ENCODE results near the gene RASL12. TPM values are rescaled to one million over a fixed set of nuclear protein-coding genes. Genes with fewer than 3 reads are reported as not detected.

Gene RASL12
- total and polyA plus RNA-seq, 7 donors, result 1.8 to 102 (median 29.1) TPM

DNA sequence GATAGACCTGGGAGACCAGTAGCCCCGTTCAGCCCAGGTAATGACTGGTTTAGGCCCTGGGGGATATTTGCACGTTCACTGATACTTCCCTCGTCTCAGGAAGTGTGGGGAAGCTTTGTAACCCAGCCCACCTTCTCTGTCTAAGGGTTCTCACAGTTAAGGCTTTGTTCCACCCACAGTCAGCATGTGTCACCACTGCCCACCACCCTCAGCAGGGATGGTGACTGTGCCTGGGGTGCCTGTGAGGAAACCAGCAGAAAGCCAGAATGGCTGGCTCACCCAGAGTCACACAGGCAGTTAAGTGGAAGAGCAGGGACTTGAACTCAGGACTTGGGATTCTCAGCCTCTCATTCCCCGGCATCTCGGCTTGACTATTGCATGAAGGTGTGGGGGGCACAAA is 14.0 kb upstream of the RASL12 start:
- no peak for TF ChIP-seq POLR2A (IDR thresholded peaks at IDR 0.05)
- TF ChIP-seq EP300 (IDR thresholded peaks at IDR 0.05), result no peak
- no peak for TF ChIP-seq POLR2AphosphoS5 (IDR thresholded peaks at IDR 0.05)
- no peak for DNase-seq
- no peak overlapping the region for H3K4me3 ChIP-seq
- no peaks in the 10 kb centered on the region for H3K9me3 ChIP-seq
- peak overlapping the region; percentile 10 to 95 (median 64) for H3K27ac ChIP-seq
- H3K27me3 ChIP-seq, result peaks cover 0 to 7% (median 0%) of the 10 kb centered on the region in 3 donors
- WGBS, 2 donors, result 84 to 87% methylated on average over 5 of the region's 5 CpGs
- intact Hi-C loops (cut with DNase I), result loop anchor here (2.0 kb wide), 2 partner anchors 15 to 49 kb away; no protein-coding TSS in a partner anchor
- H3K4me1 ChIP-seq, result peaks cover 0 to 68% (median 65%) of the 10 kb centered on the region in 4 donors
- no peaks in the 10 kb centered on the region for H3K36me3 ChIP-seq

DNA sequence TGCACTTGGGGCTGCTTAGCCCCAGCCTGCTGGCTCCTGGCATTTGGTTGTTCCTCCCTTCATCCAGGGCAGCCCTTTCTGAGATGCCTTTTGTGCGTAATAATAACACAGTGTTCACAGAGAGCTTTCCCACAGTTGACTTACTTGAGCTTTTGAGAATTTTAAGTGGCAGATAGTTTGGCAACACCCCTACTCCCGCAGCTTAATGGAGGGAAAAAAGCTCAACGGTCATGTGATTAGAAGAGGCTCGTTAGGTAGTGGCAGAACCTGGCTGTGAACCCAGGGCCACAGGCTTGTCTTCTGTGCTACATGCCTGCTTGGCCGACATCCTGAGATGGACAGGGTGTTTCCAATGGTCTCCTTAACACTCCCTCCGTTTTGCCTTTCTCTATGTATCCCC is 13.5 kb upstream of the RASL12 start:
- TF ChIP-seq EP300 (IDR thresholded peaks at IDR 0.05) (no peak), POLR2A (IDR thresholded peaks at IDR 0.05) (no peak), POLR2AphosphoS5 (IDR thresholded peaks at IDR 0.05) (no peak)
- TF ChIP-seq, protein P1, sequence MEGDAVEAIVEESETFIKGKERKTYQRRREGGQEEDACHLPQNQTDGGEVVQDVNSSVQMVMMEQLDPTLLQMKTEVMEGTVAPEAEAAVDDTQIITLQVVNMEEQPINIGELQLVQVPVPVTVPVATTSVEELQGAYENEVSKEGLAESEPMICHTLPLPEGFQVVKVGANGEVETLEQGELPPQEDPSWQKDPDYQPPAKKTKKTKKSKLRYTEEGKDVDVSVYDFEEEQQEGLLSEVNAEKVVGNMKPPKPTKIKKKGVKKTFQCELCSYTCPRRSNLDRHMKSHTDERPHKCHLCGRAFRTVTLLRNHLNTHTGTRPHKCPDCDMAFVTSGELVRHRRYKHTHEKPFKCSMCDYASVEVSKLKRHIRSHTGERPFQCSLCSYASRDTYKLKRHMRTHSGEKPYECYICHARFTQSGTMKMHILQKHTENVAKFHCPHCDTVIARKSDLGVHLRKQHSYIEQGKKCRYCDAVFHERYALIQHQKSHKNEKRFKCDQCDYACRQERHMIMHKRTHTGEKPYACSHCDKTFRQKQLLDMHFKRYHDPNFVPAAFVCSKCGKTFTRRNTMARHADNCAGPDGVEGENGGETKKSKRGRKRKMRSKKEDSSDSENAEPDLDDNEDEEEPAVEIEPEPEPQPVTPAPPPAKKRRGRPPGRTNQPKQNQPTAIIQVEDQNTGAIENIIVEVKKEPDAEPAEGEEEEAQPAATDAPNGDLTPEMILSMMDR (IDR thresholded peaks at IDR 0.05), result no peak

DNA sequence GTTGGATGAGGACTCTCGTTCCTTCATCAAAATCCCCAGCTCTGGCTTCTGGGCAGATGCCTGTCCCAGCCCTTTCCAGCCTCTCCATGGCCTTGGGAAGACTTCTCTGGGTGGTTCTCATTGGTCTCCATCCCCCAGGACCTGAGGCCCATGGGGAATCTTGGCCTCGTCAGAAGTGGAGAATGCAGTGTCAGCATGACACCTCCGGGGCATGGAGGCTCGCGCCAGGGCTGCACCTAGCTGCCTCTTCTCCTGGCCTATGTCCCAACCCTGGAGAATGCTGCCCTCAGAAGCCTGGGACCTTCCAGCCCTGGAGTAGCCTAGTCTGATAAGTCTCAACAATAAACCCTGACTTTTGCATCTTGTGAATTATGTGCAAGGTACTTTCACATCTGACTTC is 11.8 kb upstream of the RASL12 start:
- H3K27ac ChIP-seq, result no peak overlapping the region
- H3K4me1 ChIP-seq, result peaks cover 0 to 53% (median 50%) of the 10 kb centered on the region in 4 donors
- H3K27me3 ChIP-seq, result peaks cover 0 to 7% (median 0%) of the 10 kb centered on the region in 3 donors
- WGBS, 2 donors, result 91 to 92% methylated on average over 5 of the region's 5 CpGs
- TF ChIP-seq, protein P1 (IDR thresholded peaks at IDR 0.05), result no peak
- TF ChIP-seq POLR2AphosphoS5 (IDR thresholded peaks at IDR 0.05) (no peak), EP300 (IDR thresholded peaks at IDR 0.05) (no peak), POLR2A (IDR thresholded peaks at IDR 0.05) (no peak)
- H3K36me3 ChIP-seq, result no peaks in the 10 kb centered on the region
- H3K4me3 ChIP-seq, result no peak overlapping the region
- no peak for DNase-seq
- no peaks in the 10 kb centered on the region for H3K9me3 ChIP-seq
- intact Hi-C loops (cut with DNase I), result no loop called here

More for the DNA sequence above, 13.5 kb upstream of the RASL12 start:
- Histone ChIP-seq H3K4me1 (peaks cover 0 to 67% (median 64%) of the 10 kb centered on the region in 4 donors), H3K27ac (peak overlapping the region; percentile 5 to 95 (median 38)), H3K27me3 (peaks cover 0 to 7% (median 0%) of the 10 kb centered on the region in 3 donors), H3K4me3 (no peak overlapping the region), H3K9me3 (no peaks in the 10 kb centered on the region), H3K36me3 (no peaks in the 10 kb centered on the region)
- 69 to 77% methylated on average over 6 of the region's 6 CpGs for WGBS, 2 donors
- DNase-seq, result no peak
- intact Hi-C loops (cut with DNase I), result no loop called here

DNA sequence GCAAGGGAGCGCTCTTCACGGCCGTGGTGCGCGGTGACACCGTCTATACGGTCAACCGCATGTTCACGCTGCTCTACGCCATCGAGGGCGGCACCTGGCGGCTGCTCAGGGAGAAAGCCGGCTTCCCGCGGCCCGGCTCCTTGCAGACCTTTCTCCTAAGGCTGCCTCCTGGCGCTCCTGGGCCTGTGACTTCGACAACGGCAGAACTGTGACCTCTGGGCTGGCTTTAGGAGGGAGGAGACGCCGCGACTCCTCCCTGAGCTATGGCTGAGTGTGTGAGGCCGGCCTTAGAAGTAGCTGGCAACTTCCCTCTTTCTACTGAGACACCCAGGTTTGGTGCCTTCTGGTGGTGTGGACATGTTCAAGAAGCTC is 10.2 kb upstream of the RASL12 start:
- no peak overlapping the region for H3K4me3 ChIP-seq
- no peak overlapping the region for H3K27ac ChIP-seq
- no peaks in the 10 kb centered on the region for H3K9me3 ChIP-seq
- H3K36me3 ChIP-seq, result no peaks in the 10 kb centered on the region
- peaks cover 0 to 44% (median 39%) of the 10 kb centered on the region in 4 donors for H3K4me1 ChIP-seq
- TF ChIP-seq EP300 (IDR thresholded peaks at IDR 0.05), result no peak
- TF ChIP-seq, protein P1 (IDR thresholded peaks at IDR 0.05), result peak; percentile 28 to 60 (median 54)
- WGBS, 2 donors, result 10 to 23% methylated on average over 24 of the region's 24 CpGs
- peak; percentile 89 for DNase-seq
- H3K27me3 ChIP-seq, result peaks cover 0 to 7% (median 0%) of the 10 kb centered on the region in 3 donors
- intact Hi-C loops (cut with DNase I), result no loop called here

DNA sequence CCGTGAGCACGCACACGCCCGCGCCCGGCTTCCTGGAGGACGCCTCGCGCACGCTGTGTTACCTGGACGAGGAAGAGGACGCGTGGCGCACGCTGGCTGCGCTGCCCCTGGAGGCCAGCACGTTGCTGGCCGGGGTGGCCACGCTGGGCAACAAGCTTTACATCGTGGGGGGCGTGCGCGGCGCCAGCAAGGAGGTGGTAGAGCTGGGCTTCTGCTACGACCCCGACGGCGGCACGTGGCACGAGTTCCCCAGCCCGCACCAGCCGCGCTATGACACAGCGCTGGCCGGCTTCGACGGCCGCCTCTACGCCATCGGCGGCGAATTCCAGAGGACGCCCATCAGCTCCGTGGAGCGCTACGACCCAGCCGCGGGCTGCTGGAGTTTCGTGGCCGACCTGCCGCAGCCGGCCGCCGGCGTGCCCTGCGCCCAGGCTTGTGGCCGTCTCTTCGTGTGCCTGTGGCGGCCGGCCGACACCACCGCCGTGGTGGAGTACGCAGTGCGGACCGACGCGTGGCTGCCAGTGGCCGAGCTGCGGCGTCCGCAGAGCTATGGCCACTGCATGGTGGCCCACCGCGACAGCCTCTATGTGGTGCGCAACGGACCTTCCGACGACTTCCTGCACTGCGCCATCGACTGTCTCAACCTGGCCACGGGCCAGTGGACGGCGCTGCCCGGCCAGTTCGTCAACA is 9.6 kb upstream of the RASL12 start:
- no peak overlapping the region for H3K4me3 ChIP-seq

More for the DNA sequence above, 9.6 kb upstream of the RASL12 start:
- H3K4me1 ChIP-seq, result peaks cover 0 to 41% (median 34%) of the 10 kb centered on the region in 4 donors
- no peak for TF ChIP-seq EP300 (IDR thresholded peaks at IDR 0.05)
- TF ChIP-seq, protein P1 (IDR thresholded peaks at IDR 0.05), result no peak
- peaks cover 0 to 7% (median 0%) of the 10 kb centered on the region in 3 donors for H3K27me3 ChIP-seq
- DNase-seq, result no peak
- H3K36me3 ChIP-seq, result no peaks in the 10 kb centered on the region
- intact Hi-C loops (cut with DNase I), result no loop called here
- no peak overlapping the region for H3K27ac ChIP-seq
- no peaks in the 10 kb centered on the region for H3K9me3 ChIP-seq
- WGBS, 2 donors, result 73 to 78% methylated on average over 85 of the region's 85 CpGs

Measured in sigmoid colon (tissue), 7 donors.